Cardiac muscle cell (in vitro differentiated cells and primary cell): ENCODE data around the gene TDP1. TPM values are rescaled to one million over a fixed set of nuclear protein-coding genes. Genes with fewer than 3 reads are reported as not detected.

Source experiments
- DNase-seq, 2 donors: peaks; one replicate each; pipeline versions ENCODE4 v3.0.0 to v3.0.0-alpha.2; 2010 to 2017; ENCODE audit warnings: low read depth in 1 of 2, low spot score in 1 of 2
- H3K27ac ChIP-seq: fragments of 200-600 bp; sonication (generic); 2 replicates; pipeline ENCODE4 v1.5.1; 2016
- H3K27me3 ChIP-seq: fragments of 200-600 bp; sonication (generic); 2 replicates; pipeline ENCODE4 v1.6.0; 2016; ENCODE audit warnings: control low read depth
- H3K36me3 ChIP-seq: fragments of 200-600 bp; sonication (generic); 2 replicates; pipeline ENCODE4 v1.5.1; 2016; ENCODE audit warnings: control low read depth
- H3K4me1 ChIP-seq: fragments of 200-600 bp; sonication (generic); 2 replicates; pipeline ENCODE4 v1.8.1; 2017; ENCODE audit warnings: low read depth, mild to moderate bottlenecking, mixed run types
- H3K4me3 ChIP-seq: fragments of 200-600 bp; sonication (generic); 2 replicates; pipeline ENCODE4 v1.5.1; 2016; ENCODE audit warnings: mild to moderate bottlenecking
- H3K9me3 ChIP-seq: fragments of 200-600 bp; sonication (generic); 2 replicates; pipeline ENCODE4 v1.5.1; 2017; ENCODE audit warnings: low read depth, mild to moderate bottlenecking, control low read depth
- CTCF ChIP-seq: IDR thresholded peaks from 2 replicates; pipeline ENCODE4 v1.5.1; 2012; ENCODE audit warnings: low read depth, mild to moderate bottlenecking, low read length
- polyA plus RNA-seq: library from polyadenylated mRNA; unstranded; fragments of >200 nt; fragmentation: Nextera tagmentation; extraction: Ambion mirVana; gene quantifications from 2 replicates; pipeline ENCODE4 v1.2.1, GENCODE V29; 2016
- total RNA-seq: library from RNA; depleted of rRNA; stranded (reverse); fragments of >200 nt; gene quantifications from 2 replicates; pipeline ENCODE4 v1.2.3, GENCODE V29; 2016

TDP1 gene
- total and polyA plus RNA-seq, 2 experiments from 2014 or later: 26.6 to 35.0 TPM

DNA sequence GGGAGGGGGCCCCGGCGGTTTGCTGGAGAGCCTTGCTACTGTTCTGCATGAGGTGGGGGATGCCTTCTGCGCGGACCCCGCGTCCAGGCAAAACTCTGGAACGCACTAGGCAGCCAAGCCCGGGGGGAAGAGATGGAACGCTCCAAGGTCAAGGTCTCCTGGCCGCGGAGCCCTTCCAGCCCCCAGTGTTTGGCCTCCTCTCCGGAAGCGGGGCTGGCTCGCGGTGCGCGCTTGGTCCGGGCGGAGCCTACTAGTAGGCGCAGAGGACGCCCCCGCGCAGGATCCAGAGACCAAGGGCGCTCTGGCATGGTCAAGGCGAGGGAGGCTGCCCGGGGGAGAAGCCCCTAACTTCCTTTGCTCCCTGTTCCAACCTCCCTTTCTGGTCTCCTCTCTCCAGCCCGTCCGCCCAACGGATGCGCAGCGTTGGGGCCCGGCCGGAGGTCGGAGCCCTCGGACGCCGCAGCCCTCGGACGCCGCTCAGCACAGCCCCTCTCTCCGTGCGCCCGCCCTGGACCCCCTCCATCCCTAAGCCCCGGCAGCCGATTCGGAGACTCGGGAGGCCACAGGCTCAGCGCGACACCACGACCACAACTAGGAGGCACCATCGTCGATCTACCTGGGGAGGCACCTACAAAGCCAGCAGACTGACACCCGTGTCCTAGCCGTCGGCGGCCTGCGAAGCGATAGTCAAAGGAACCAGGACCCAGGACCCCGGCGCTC lies 105.4 kb downstream of the TDP1 start:
- no peaks in the 10 kb centered on the region for H3K9me3 ChIP-seq
- H3K36me3 ChIP-seq: no peaks in the 10 kb centered on the region
- TF ChIP-seq CTCF: no peak
- H3K27ac ChIP-seq: no peak overlapping the region
- DNase-seq: peak in 1 of 2 donors; percentile 30
- H3K27me3 ChIP-seq: peaks cover 84% of the 10 kb centered on the region
- H3K4me3 ChIP-seq: peak overlapping the region; percentile 37
- peaks cover 6% of the 10 kb centered on the region for H3K4me1 ChIP-seq

DNA sequence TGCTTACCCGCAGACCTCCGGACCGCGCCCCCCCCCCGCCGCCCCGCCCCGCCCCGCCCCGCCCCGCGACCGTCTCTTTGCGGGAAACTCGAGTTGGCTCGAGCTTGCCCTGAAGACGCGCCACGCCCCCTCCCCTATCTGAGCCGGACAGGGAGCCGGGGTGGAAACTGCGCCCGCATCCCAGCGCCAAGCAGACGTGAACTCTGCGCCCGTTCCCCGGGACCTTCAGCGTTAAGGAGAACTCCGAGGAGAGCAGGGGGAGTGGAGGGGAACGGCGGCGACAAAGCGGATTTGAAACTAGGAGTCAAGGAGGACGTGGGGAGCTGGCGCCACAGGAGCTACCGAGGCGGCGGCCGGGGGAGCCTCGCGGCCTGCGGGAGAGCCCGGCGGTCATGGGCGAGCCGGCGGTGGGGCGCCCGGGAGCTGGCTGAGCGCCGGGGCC lies 106.0 kb downstream of the TDP1 start, which contains the start of gene KCNK13:
Gene KCNK13, plus strand, starts transcription at position 310 of the 442 bp plus-strand sequence. CDS start 212 bp downstream, outside the sequence.
- peak in 1 of 2 donors; percentile 39 for DNase-seq
- H3K9me3 ChIP-seq: no peaks in the 10 kb centered on the region
- peak within 1 kb of the TSS; percentile 37 for H3K4me3 ChIP-seq
- H3K27me3 ChIP-seq: peaks cover 89% of the 10 kb centered on the region
- H3K27ac ChIP-seq: no peak within 1 kb of the TSS
- TF ChIP-seq CTCF: no peak
- peaks cover 4% of the 10 kb centered on the region for H3K4me1 ChIP-seq
- H3K36me3 ChIP-seq: no peaks in the 10 kb centered on the region

GRCh38 chr14:90062127-90062794 lies 106.5 kb downstream of the TDP1 start:
- Histone ChIP-seq H3K9me3 (no peaks in the 10 kb centered on the region), H3K4me3 (peak overlapping the region; percentile 37), H3K27ac (no peak overlapping the region), H3K36me3 (no peaks in the 10 kb centered on the region), H3K27me3 (peaks cover 95% of the 10 kb centered on the region), H3K4me1 (no peaks in the 10 kb centered on the region)
- peak in 1 of 2 donors; percentile 43 for DNase-seq
- no peak for TF ChIP-seq CTCF

DNA sequence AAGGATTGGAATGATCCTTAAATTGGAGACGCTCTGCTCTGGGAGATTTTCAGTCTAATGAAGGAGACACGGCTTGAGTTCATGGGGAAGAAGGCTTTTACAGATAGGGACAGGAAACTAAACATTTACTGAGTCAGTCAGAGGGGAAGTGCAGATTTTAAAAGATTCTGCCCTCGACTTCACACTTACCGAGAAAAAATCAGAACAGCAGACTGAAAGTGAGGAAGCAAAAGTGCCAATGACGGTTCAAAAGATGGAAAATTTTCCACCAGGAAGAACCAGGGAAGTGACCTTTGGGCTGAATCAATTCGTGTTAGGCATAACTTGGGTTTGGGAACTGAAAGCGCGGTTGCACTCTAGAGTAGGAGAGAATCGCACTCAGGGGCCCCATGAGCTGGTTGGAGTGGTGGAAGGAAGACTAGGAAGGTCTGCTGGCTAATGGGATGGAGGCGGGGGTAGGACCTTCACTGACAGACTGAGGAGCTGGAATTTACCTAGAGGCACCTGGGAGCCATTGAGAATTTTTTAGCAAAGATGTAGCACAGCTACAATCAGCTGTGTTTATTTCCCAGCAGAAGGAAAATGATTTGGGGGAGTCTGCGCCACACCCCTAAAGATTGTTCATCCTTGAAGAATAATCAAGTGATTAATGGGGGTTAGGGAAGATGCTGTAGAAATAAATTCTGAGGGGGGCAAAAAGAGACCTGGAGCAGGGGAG lies 107.3 kb downstream of the TDP1 start:
- Histone ChIP-seq H3K27ac (no peak overlapping the region), H3K9me3 (no peaks in the 10 kb centered on the region), H3K27me3 (peaks cover 98% of the 10 kb centered on the region), H3K4me3 (no peak overlapping the region), H3K4me1 (no peaks in the 10 kb centered on the region), H3K36me3 (no peaks in the 10 kb centered on the region)
- DNase-seq: no peak
- no peak for TF ChIP-seq CTCF

GRCh38 chr14:90072350-90072749 lies 116.6 kb downstream of the TDP1 start:
- Histone ChIP-seq H3K4me3 (no peak overlapping the region), H3K4me1 (peaks cover 11% of the 10 kb centered on the region), H3K27ac (no peak overlapping the region), H3K9me3 (no peaks in the 10 kb centered on the region), H3K36me3 (no peaks in the 10 kb centered on the region), H3K27me3 (peaks cover 40% of the 10 kb centered on the region)
- no peak for TF ChIP-seq CTCF
- peak in 1 of 2 donors; percentile 46 for DNase-seq
